HEK293 (cell line): ENCODE results near the gene GARIN5A.

Experiments used
- TCF7L2 ChIP-seq: IDR thresholded peaks from 2 replicates; pipeline ENCODE4 v1.6.1; 2011; ENCODE audit warnings: low read depth, mild to moderate bottlenecking, inconsistent platforms, low read length, moderate library complexity, borderline replicate concordance
- ZNF146 ChIP-seq: fragments of 450-650 bp; formaldehyde crosslinking; IDR thresholded peaks from 2 replicates; pipeline ENCODE4 v1.5.1; 2016; ENCODE audit warnings: missing biosample characterization, missing genetic modification characterization
- ZSCAN30 ChIP-seq: fragments of 450-650 bp; IDR thresholded peaks from 2 replicates; pipeline ENCODE4 v1.5.1; 2018; ENCODE audit warnings: missing biosample characterization, mild to moderate bottlenecking, missing genetic modification characterization, moderate library complexity
- TF ChIP-seq, protein P1 (sequence below): fragments of 450-650 bp; formaldehyde crosslinking; IDR thresholded peaks from 2 replicates; pipeline ENCODE4 v1.5.1; 2016; ENCODE audit warnings: missing biosample characterization, missing genetic modification characterization

GRCh38 chr19:50507376-50507775 lies 30.7 kb upstream of the GARIN5A start:
- TF ChIP-seq, protein P1, sequence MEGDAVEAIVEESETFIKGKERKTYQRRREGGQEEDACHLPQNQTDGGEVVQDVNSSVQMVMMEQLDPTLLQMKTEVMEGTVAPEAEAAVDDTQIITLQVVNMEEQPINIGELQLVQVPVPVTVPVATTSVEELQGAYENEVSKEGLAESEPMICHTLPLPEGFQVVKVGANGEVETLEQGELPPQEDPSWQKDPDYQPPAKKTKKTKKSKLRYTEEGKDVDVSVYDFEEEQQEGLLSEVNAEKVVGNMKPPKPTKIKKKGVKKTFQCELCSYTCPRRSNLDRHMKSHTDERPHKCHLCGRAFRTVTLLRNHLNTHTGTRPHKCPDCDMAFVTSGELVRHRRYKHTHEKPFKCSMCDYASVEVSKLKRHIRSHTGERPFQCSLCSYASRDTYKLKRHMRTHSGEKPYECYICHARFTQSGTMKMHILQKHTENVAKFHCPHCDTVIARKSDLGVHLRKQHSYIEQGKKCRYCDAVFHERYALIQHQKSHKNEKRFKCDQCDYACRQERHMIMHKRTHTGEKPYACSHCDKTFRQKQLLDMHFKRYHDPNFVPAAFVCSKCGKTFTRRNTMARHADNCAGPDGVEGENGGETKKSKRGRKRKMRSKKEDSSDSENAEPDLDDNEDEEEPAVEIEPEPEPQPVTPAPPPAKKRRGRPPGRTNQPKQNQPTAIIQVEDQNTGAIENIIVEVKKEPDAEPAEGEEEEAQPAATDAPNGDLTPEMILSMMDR (tag by site-specific recombination) = no peak
- TF ChIP-seq ZNF146 = no peak
- TF ChIP-seq TCF7L2 = no peak
- no peak for TF ChIP-seq ZSCAN30 (tag by site-specific recombination)
